ENCODE results near the gene PTCH2. TPM values are rescaled to one million over a fixed set of nuclear protein-coding genes. Genes with fewer than 3 reads are reported as not detected.

PTCH2 gene, protein sequence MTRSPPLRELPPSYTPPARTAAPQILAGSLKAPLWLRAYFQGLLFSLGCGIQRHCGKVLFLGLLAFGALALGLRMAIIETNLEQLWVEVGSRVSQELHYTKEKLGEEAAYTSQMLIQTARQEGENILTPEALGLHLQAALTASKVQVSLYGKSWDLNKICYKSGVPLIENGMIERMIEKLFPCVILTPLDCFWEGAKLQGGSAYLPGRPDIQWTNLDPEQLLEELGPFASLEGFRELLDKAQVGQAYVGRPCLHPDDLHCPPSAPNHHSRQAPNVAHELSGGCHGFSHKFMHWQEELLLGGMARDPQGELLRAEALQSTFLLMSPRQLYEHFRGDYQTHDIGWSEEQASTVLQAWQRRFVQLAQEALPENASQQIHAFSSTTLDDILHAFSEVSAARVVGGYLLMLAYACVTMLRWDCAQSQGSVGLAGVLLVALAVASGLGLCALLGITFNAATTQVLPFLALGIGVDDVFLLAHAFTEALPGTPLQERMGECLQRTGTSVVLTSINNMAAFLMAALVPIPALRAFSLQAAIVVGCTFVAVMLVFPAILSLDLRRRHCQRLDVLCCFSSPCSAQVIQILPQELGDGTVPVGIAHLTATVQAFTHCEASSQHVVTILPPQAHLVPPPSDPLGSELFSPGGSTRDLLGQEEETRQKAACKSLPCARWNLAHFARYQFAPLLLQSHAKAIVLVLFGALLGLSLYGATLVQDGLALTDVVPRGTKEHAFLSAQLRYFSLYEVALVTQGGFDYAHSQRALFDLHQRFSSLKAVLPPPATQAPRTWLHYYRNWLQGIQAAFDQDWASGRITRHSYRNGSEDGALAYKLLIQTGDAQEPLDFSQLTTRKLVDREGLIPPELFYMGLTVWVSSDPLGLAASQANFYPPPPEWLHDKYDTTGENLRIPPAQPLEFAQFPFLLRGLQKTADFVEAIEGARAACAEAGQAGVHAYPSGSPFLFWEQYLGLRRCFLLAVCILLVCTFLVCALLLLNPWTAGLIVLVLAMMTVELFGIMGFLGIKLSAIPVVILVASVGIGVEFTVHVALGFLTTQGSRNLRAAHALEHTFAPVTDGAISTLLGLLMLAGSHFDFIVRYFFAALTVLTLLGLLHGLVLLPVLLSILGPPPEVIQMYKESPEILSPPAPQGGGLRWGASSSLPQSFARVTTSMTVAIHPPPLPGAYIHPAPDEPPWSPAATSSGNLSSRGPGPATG
- 0.11 TPM for polyA plus RNA-seq (2012; ENCODE audit: missing spikeins)

DNA sequence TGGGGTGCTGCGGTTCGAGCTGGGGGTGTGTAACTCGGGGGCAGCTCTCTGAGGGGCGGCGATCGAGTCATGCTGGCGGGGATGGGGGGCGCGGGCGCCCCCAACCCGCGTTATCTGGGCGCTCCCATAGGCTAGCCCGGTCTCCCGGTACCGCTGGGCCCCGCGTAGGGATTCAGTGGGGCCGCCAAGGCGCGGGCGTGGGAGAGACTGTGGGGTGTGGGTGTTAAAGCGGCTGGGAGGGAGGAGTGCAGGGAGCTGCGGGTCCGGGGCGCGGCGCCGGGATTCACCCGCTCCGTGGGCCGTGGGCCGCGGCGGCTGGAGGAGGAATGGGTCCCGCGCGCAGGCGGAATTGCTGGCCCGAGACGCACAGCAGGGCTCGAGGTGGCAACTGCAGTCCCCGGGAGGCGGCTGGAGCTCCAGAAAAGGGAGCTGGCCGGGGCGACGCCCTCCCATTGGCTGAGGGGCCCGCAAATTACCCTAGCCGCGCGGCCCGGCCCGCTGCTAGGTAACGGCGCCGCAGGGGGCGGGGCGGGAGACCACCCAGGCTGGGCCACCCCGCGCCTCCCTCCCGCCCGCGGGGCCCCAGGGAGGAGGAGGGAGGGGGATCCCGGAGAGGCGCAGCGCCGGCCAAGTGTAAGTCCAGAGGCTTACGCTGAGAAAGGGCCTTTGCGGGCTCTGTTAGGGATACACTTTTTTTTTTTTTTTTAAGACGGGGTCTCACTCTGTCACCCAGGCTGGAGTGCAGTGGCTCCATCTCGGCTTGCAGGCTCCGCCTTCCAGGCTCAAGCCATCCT is at the start of gene PTCH2:
PTCH2 (minus strand) TSS at position 392 of the 794 bp plus-strand sequence; CDS start at position 71, 321 bp downstream.
- no peak for TF ChIP-seq POLR2AphosphoS5 (IDR thresholded peaks at IDR 0.05; ENCODE audit: low read depth, low read length)
- no peak for TF ChIP-seq TAF1 (IDR thresholded peaks at IDR 0.05; ENCODE audit: borderline replicate concordance, low read depth, low read length)
- no peak for TF ChIP-seq POLR2A (IDR thresholded peaks at IDR 0.05; ENCODE audit: low read depth, low read length)
- no peak for FAIRE-seq
- DNase-seq (ENCODE audit: insufficient read length) = peak; percentile 62

DNA sequence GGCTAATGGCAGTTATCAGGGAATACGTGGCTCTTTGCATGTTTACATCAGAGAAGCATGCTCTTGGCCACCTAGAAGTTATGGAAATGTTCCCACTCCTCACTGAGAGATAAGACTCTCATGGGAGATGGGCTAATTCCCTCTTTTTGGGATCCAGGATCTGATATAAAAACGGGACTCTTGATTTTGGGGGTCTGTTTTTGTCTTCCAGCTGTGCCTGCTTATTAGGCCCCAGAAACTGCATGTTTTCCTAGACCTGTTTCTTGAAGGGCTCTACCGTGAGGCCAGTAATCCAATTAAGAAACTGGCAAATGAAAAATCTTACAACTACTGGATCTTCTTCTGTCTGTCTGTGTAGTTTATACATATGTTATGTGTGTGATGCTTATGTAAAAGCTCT is 47.0 kb upstream of the PTCH2 start:
- FAIRE-seq = no peak
- TF ChIP-seq POLR2A (IDR thresholded peaks at IDR 0.05; ENCODE audit: low read depth, low read length) = no peak
- no peak for TF ChIP-seq POLR2AphosphoS5 (IDR thresholded peaks at IDR 0.05; ENCODE audit: low read depth, low read length)
- TF ChIP-seq TAF1 (IDR thresholded peaks at IDR 0.05; ENCODE audit: borderline replicate concordance, low read depth, low read length) = no peak
- no peak for DNase-seq (ENCODE audit: insufficient read length)

DNA sequence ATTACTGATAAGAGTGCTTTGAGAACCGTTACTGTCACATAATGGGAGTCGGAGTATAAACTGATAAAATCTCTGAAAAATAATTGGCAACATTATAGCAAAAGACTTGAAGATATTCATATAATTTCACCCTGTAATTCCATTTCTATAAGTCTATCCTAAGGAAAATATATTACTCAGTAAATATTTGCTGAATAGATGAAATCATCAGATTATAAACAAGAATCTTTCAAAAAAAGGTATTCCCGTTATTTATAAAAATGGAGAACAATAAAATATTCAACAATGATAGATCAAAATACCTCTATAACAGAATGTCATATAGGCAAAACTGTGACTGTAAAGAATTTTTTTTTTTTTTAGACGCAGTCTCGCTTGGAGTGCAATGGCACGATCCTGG is 42.4 kb upstream of the PTCH2 start:
- no peak for TF ChIP-seq TAF1 (IDR thresholded peaks at IDR 0.05; ENCODE audit: borderline replicate concordance, low read depth, low read length)
- FAIRE-seq = no peak
- no peak for DNase-seq (ENCODE audit: insufficient read length)

DNA sequence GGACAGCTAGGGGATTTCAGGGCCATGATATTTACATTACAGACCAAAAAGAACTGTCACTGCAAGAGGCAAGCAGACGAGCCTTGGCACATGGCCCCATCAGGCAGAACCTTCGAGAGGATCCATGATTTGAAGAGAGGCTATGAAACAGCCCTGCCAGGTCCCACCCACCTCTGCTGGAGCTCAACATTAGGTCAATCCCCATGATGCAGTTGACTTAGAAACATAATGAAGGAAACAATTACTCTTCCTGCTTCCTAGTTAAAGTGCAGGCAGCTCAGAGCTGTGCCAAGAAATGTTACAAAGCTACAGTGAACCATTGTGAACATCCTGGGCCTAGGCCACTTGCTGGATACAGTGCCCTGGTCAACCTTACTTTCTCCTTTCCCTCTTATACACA is 41.7 kb upstream of the PTCH2 start:
- FAIRE-seq = no peak
- TF ChIP-seq POLR2A (IDR thresholded peaks at IDR 0.05; ENCODE audit: low read depth, low read length) = no peak
- TF ChIP-seq POLR2AphosphoS5 (IDR thresholded peaks at IDR 0.05; ENCODE audit: low read depth, low read length) = no peak
- TF ChIP-seq TAF1 (IDR thresholded peaks at IDR 0.05; ENCODE audit: borderline replicate concordance, low read depth, low read length) = no peak
- no peak for DNase-seq (ENCODE audit: insufficient read length)

DNA sequence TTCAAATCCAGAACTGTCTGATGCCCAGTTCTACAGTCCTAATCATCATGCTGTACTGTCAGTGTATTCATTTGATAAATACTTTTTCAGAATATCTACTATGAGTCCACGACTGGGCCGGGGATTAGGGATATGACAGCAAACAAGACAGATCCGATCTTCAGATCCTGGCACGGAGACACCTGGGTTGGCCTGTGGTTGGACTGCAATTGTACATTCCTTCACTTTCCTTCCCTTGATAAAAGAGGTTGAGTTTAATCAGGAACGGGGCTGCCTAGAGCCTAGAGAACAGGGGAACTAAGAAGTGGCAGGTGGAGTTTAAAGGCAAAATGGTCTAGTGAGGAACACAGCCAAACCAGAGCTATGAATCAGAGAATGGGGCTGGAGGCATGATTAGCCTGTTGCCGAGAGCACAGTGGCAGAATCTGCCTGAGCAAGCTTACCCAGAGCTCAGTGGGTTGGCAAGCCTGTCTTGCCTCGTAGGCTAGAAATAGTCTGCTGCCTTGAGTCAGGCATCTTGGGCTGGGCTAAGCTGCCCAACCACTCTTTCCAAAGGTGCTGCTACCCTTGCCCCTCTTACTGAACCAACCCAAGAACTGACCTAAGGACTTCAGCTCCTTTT is 38.1 kb upstream of the PTCH2 start:
- DNase-seq (ENCODE audit: insufficient read length) (no peak), FAIRE-seq (no peak)
- TF ChIP-seq TAF1 (IDR thresholded peaks at IDR 0.05; ENCODE audit: borderline replicate concordance, low read depth, low read length) = no peak
- TF ChIP-seq POLR2A (IDR thresholded peaks at IDR 0.05; ENCODE audit: low read depth, low read length) = no peak
- TF ChIP-seq POLR2AphosphoS5 (IDR thresholded peaks at IDR 0.05; ENCODE audit: low read depth, low read length) = no peak

DNA sequence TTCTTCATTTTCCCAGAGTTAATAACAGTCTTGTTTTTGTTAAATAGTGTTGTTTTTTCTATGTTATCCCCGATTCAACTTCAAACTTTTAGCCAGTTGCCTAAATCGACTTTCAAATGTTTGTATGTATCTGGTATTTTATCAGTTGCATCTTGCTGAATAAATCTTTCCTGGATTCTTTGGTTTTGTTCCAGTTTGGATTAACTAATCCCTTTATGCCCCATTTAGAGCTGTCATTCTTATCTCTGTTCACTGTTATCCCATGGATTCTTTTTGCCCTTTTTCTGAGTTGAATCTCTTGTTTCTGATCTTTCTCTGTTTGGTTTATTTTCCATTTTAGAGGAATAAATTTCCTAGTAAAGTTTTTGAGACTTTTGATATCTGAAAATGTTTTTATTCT is 31.1 kb upstream of the PTCH2 start:
- no peak for DNase-seq (ENCODE audit: insufficient read length)
- TF ChIP-seq POLR2A (IDR thresholded peaks at IDR 0.05; ENCODE audit: low read depth, low read length) = no peak
- TF ChIP-seq POLR2AphosphoS5 (IDR thresholded peaks at IDR 0.05; ENCODE audit: low read depth, low read length) = no peak
- no peak for TF ChIP-seq TAF1 (IDR thresholded peaks at IDR 0.05; ENCODE audit: borderline replicate concordance, low read depth, low read length)
- FAIRE-seq = no peak

DNA sequence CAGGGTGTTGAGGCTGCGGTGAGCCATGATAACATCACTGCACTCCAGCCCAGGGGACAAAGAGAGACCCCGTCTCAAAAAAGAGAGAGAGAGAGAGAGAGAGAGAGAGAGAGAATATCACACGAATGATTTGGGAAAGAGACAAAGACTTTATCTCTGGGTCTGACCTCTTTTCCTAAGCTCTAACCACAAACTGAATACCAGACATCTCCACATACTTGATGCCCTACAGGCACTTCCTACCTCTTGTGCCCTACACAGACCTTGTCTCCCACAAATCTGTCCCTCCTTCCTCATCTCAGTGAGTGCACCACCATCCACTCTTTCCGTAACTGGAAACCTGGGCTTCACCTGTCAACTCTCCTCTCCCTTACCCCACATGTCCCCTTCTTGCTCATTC is 27.0 kb upstream of the PTCH2 start:
- TF ChIP-seq POLR2AphosphoS5 (IDR thresholded peaks at IDR 0.05; ENCODE audit: low read depth, low read length) = no peak
- no peak for FAIRE-seq

DNA sequence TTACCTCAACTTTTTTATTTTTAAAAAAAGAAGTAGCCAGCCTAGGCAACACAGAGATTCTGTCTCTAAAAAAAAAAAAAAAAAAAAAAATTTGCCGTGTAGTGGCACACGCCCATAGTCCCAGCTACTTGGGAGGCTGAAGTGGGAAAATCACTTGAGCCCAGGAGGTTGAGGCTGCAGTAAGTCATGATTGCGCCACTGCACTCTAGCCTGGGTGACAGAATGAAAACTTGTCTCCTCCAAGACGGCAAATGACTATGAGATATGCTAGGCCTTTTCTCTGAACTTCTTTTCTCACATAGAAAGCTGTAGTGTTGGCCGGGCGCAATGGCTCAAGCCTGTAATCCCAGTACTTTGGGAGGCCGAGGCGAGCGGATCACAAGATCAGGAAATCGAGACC is 24.7 kb upstream of the PTCH2 start:
- FAIRE-seq = no peak
- TF ChIP-seq POLR2AphosphoS5 (IDR thresholded peaks at IDR 0.05; ENCODE audit: low read depth, low read length) = no peak
- no peak for DNase-seq (ENCODE audit: insufficient read length)

More for the DNA sequence above, 27.0 kb upstream of the PTCH2 start:
- no peak for DNase-seq (ENCODE audit: insufficient read length)

DNA sequence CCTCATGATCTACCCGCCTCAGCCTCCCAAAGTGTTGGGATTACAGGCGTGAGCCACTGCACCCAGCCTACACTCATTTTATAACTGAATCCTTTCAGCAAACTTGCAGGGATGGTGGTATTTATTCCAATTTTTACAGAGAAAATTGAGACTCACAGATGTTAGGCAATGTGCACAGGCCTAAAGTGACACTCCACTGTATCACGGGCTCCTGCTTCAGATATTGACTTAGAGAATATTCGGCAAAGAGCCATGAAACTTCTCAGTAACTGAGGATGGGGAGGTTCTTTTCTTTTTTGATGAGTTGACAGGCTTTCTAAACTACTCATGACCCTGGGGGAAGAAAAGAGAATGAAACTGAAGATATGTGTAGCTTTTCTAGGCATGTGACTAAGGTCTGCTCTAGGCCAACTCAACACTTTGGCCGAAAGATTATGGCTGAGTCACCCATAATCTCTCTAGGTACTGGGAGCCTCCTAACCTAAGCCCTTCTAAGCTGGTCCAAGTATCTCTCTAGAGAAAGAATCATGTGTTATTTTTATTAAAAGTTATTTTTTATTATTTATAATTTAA is 19.9 kb upstream of the PTCH2 start:
- TF ChIP-seq POLR2AphosphoS5 (IDR thresholded peaks at IDR 0.05; ENCODE audit: low read depth, low read length) = no peak
- no peak for TF ChIP-seq POLR2A (IDR thresholded peaks at IDR 0.05; ENCODE audit: low read depth, low read length)
- TF ChIP-seq TAF1 (IDR thresholded peaks at IDR 0.05; ENCODE audit: borderline replicate concordance, low read depth, low read length) = no peak
- FAIRE-seq (no peak), DNase-seq (ENCODE audit: insufficient read length) (no peak)

DNA sequence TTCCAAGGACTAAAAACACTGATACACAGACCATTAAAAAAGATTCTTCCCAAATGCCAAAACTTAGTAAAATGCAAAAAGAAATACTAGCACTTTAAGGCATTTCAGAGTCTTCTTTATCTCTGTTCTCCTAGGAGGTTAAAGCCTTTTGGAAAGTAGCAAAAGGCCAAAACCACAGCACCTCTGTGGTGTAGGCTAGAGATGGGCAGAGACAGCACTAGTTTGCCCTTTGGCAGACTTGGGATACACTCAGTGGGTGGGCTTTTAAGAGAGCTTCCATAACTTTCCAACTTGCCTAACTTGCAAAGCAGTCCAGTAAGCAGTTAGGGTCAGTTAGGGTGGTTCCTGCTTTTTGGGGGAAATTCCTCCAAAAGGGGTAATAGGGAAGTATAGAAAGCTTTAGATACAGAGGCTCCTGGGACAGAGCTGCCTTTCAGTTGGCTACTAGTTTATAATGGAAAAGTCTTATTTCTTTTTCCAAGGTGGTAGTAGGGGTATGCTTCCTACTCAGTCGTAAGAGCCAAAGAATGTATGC is 17.9 kb upstream of the PTCH2 start:
- DNase-seq (ENCODE audit: insufficient read length) (no peak), FAIRE-seq (no peak)
- TF ChIP-seq POLR2A (IDR thresholded peaks at IDR 0.05; ENCODE audit: low read depth, low read length) (no peak), POLR2AphosphoS5 (IDR thresholded peaks at IDR 0.05; ENCODE audit: low read depth, low read length) (no peak), TAF1 (IDR thresholded peaks at IDR 0.05; ENCODE audit: borderline replicate concordance, low read depth, low read length) (no peak)

Measured in GM12892 (cell line).